HuH-7.5 (cell line): ENCODE data around the gene EVPL.

Experiments used
- DNase-seq: peaks from one replicate; pipeline ENCODE4 v3.0.0; 2011; ENCODE audit warnings: low spot score

EVPL gene

GRCh38 chr17:76017481-76018339 is 9.4 kb downstream of the EVPL start:
- DNase-seq, result no peak

- DNase-seq, result no peak
Measured at GRCh38 chr17:76014925-76015261, 12.2 kb downstream of the EVPL start.

DNA sequence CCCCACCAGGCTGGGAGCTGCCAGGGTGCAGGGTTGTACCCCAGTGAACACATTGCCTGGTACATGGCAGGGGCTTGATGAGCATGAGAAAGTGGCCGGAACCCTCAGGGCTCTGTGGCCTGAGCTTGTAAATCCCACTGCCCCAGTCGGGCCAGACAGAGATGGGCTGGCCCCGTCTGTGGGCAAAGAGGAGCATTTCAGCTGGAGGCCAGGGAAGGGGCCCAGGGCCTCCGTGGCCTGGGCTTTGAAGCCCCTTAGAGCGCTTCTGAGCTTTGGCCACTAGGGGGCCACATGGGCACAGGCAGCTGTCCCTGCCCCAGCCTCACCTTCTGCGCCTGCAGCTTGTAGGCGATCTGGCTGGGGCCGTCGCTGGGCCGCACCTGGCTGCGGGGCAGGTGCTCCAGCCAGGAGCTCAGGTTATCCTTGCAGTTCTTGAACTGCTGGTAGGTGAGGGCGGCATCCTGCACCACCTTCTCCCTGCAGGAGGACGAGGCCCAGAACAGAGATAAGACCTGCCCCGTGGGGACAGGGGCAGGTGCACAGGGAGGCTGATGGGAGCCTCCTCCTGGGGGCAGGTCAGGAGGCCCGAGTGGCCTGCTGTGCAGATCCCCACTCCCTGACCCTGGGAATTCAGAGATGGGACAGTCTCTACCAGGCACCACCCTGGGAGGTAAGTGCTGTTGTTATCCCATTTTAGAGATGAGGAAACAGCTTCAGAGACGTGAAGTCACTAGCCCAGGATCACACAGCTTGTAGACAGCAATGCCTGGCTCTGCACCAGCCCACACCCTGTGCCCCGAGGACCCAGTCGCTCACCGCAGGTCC is 12.8 kb downstream of the EVPL start:
- DNase-seq, result peak; percentile 95

DNA sequence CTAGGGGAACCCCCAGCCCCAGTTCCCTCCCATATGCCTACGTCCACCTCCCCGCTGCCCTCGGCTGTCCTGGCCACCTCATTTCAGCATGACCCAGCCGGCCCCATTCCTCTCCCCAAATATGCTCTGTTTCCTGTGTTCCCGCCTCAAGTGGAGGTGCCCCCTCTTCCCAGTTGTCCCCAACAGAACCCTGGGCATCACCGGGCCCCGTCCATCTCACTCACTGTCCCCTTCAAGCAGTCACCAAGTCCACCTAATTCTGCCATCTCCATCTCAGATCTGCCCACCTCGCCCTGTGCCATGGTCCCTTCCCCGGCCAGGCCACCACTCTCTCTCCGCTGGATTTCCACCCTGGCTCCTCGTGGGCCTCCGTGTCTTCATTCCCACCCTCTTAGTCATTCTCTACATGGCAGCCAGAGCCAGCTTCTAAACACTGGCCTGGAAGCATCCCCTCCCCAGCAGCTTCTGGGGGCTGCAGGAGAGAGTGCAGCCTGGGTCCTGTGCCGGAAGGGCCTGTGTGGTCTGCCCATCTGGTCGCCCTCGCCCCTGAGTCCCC is 13.7 kb downstream of the EVPL start:
- DNase-seq, result no peak

DNA sequence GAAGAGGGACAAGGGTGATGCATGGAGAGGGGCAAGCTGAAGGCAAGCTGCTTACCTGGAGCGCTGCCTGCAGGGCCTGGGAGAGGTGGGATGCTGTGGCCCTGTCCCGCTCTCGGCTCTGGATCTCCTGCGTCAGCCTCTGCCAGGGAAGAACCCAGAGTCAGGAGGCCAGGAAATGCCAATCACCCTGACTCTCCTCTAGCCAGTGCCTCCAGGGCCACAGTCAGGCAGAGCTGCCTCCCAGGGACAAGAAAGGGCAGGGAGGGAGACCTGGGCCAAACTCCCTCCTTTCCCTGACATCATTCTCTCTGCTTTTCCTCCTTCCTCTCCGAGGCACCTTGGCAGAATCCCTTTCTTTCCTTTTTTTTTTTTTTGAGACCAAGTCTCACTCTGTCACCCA is 15.2 kb downstream of the EVPL start:
- no peak for DNase-seq

DNA sequence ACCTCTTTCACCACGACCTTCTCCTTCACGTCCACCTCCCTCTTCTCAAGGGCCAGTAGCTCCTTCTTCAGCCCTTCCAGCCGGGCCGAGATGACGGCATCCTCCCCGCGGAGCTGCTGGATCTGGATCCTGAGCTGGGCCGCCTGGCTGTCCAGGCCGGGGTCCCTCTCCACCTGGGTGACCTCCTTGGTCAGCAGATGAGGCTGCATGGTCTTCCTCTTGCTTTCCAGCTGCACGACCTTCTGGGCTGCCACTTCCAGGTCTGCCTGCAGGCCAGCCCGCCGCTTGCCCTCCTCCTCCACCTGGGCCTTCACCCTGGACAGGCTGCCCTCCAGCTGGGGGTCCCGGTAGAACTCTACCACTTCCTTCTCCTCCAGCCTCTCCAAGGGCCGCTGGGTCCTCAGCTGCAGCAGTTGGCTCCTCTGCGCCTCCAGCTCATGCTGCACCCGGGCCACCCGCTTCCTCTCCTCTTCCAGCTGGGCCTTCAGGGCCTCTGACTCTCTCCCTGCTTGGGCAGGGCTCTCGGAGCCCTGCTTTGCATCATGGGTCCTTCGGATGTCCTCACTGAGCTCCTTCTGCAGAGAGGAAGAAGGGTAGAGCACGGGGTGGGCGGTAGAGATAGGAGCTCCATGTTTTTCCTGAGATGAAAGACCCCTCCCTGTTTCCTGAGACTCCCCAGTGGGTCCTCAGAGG is 17.0 kb downstream of the EVPL start:
- no peak for DNase-seq

GRCh38 chr17:76009447-76009846 is 17.7 kb downstream of the EVPL start:
- DNase-seq, result no peak

- no peak for DNase-seq
Measured at GRCh38 chr17:76008630-76009425, 18.3 kb downstream of the EVPL start.

GRCh38 chr17:76008208-76008607 is 18.9 kb downstream of the EVPL start:
- no peak for DNase-seq

- DNase-seq, result no peak
Measured at GRCh38 chr17:76007850-76008165, 19.3 kb downstream of the EVPL start.

- no peak for DNase-seq
Measured at GRCh38 chr17:76007131-76007849, 19.8 kb downstream of the EVPL start.

DNA sequence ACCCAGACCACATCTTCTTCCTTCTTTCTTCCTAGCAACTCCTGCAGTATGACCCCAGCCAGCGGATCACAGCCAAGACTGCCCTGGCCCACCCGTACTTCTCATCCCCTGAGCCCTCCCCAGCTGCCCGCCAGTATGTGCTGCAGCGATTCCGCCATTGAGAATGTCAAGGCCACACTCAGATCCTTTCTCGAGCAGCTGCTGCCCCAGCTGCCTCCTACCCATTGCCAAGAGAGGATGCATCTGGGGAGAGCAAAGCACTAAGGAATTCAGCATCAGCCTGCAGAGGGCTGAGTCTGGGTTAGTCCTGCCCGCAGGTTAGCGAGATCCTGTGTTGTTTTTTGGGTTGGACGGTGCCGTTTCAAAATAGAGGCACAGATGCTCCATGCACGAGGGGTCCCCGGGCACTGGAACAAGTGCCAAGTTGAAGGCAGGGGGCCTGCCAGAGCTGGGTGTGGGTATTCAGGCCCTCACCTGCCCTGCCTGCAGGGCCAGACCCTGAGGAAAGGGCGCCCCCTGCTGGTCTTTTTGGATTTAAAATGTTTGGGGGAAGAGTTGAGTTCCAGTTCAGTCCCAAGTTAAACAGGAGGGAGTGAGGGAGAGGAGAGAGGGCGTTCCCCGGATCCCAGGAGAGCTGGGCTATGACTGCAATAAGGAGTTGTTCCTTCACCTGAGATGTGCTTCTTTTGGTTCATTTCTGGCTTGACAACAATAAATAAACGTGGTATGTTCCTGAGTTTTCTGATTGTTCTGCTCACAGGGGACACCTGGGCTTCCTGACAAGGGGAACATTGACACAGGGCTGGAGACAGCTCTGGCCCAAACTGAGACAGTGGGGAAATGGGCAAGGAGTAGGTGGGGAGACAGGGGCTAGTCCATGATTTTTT is 21.6 kb downstream of the EVPL start:
- peak; percentile 87 for DNase-seq

- DNase-seq, result no peak
Measured at GRCh38 chr17:76004750-76005262, 22.3 kb downstream of the EVPL start.

DNA sequence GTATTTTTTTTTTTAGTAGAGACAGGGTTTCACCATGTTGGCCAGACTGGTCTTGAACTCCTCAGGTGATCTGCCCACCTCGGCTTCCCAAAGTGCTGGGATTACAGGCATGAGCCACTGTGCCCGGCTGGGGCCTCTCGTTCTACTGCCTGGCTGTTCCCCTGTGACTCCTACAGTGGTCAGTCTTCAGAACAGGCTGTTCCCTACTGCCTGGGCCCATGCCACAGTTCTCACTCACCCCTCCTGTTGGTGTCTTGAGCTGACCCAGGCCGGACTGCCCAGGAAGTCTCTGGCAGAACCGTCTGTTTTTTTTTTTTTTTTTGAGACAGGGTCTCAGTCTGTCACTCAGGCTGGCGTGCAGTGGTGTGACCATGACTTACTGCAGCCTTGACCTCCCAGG is 23.2 kb downstream of the EVPL start:
- DNase-seq, result no peak

DNA sequence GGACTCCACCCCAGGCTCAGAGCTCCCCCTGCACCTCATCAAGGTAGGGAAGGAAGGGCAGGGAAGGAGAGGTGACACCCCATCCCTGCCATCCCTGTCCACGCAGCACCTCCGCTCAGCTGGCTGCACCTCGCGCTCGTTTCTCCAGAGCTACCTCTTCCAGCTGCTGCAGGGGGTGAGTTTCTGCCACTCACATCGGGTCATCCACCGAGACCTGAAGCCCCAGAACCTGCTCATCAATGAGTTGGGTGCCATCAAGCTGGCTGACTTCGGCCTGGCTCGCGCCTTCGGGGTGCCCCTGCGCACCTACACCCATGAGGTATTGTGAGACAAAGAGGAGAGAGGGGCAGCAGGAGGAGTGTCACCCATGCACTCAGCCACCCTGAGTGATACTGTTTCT is 25.0 kb downstream of the EVPL start:
- DNase-seq, result no peak

GRCh38 chr17:76000755-76001521 is 26.2 kb downstream of the EVPL start, which contains the start of gene CDK3:
TSS of gene CDK3 (plus strand) at chr17:76000855. CDS start at chr17:76001426, 571 bp downstream.
- DNase-seq, result no peak

GRCh38 chr17:76000016-76000754 is 26.9 kb downstream of the EVPL start:
- DNase-seq, result peak; percentile 79

DNA sequence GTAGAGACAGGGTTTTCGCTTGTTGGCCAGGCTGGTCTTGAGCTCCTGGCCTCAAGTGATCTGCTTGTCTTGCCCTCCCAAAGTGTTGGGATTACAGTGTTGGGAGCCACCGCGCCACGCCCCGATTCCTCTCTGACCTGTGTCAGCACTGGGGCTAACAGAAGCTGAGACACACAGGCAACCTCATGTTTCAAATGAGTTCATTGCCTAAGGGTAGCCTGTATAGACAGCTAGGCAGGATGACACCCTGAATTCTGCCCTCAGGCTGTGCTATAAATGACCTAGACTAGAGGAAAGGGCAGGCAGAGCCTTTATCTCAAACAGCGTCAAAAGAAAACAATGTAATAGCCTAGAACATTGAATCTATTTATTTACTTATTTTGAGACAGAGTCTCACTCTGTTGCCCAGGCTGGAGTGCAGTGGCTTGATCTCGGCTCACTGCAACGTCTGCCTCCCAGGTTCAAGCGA is 28.7 kb downstream of the EVPL start:
- peak; percentile 59 for DNase-seq
